C4-2B (cell line): ENCODE results near the gene HELLS.

ENCODE experiments used
- CTCF ChIP-seq: fragments of 450-650 bp; conservative IDR thresholded peaks from 2 replicates; pipeline ENCODE4 v1.5.1; 2017; ENCODE audit warnings: mild to moderate bottlenecking
- ZFX ChIP-seq: fragments of 450-650 bp; IDR thresholded peaks from 2 replicates; pipeline ENCODE4 v1.6.1; 2017

GRCh38 chr10:94614558-94614957 is 69.0 kb downstream of the HELLS start:
- no peak for TF ChIP-seq CTCF
- no peak for TF ChIP-seq ZFX
